ENCODE measurements around the gene SETDB1. TPM values are rescaled to one million over a fixed set of nuclear protein-coding genes. Genes with fewer than 3 reads are reported as not detected.

The SETDB1 gene
- total RNA-seq, 4 donors from 2014 or later: 19.5 to 59.7 (median 39.2) TPM

- intact Hi-C loops (cut with DNase I; ENCODE audit: low total_unique reads) (loop anchor here (5.0 kb wide), 1 partner anchor 142 kb away; no protein-coding TSS in a partner anchor), in situ Hi-C loops (cut with MboI; ENCODE audit: low pct_ligation_motif_present in 1 of 4, low pct_unique_long_range_greater_than_20kb in 1 of 4, low sequenced_read_pairs in 3 of 4) (no loop called here)
- WGBS, 2 donors (ENCODE audit: low coverage in 1 of 2): 81 to 87% methylated on average over 5 of the region's 5 CpGs
- H3K4me3 ChIP-seq: no peak overlapping the region
- H3K36me3 ChIP-seq: peaks cover 0 to 88% (median 43%) of the 10 kb centered on the region in 4 donors
- no peak for DNase-seq
- H3K9me3 ChIP-seq: no peaks in the 10 kb centered on the region
- no peaks in the 10 kb centered on the region for H3K4me1 ChIP-seq
- H3K27ac ChIP-seq: no peak overlapping the region
- TF ChIP-seq POLR2A (IDR thresholded peaks at IDR 0.05) (no peak), CTCF (IDR thresholded peaks at IDR 0.05) (no peak), EP300 (IDR thresholded peaks at IDR 0.05; ENCODE audit: low read depth) (no peak), POLR2AphosphoS5 (IDR thresholded peaks at IDR 0.05) (no peak)
- H3K27me3 ChIP-seq: no peaks in the 10 kb centered on the region
These were observed 18.7 kb downstream of the SETDB1 start for GRCh38 chr1:150944856-150945255.

GRCh38 chr1:150954708-150955107, 28.5 kb downstream of the SETDB1 start:
- Histone ChIP-seq H3K4me3 (no peak overlapping the region), H3K27me3 (no peaks in the 10 kb centered on the region), H3K4me1 (no peaks in the 10 kb centered on the region), H3K9me3 (no peaks in the 10 kb centered on the region), H3K36me3 (peaks cover 0 to 72% (median 26%) of the 10 kb centered on the region in 4 donors), H3K27ac (no peak overlapping the region)
- in situ Hi-C loops (cut with MboI; ENCODE audit: low pct_ligation_motif_present in 1 of 4, low pct_unique_long_range_greater_than_20kb in 1 of 4, low sequenced_read_pairs in 3 of 4) (no loop called here), intact Hi-C loops (cut with DNase I; ENCODE audit: low total_unique reads) (no loop called here)
- TF ChIP-seq POLR2A (IDR thresholded peaks at IDR 0.05) (no peak), POLR2AphosphoS5 (IDR thresholded peaks at IDR 0.05) (no peak), EP300 (IDR thresholded peaks at IDR 0.05; ENCODE audit: low read depth) (no peak), CTCF (IDR thresholded peaks at IDR 0.05) (no peak)
- DNase-seq: no peak
- WGBS, 2 donors (ENCODE audit: low coverage in 1 of 2): 91 to 92% methylated on average over 3 of the region's 3 CpGs

GRCh38 chr1:150955280-150955679, 29.1 kb downstream of the SETDB1 start:
- Histone ChIP-seq H3K36me3 (peaks cover 0 to 71% (median 27%) of the 10 kb centered on the region in 4 donors), H3K27me3 (no peaks in the 10 kb centered on the region), H3K9me3 (no peaks in the 10 kb centered on the region), H3K27ac (no peak overlapping the region), H3K4me1 (no peaks in the 10 kb centered on the region), H3K4me3 (no peak overlapping the region)
- no peak for TF ChIP-seq CTCF (IDR thresholded peaks at IDR 0.05)
- TF ChIP-seq POLR2A (IDR thresholded peaks at IDR 0.05): no peak
- no peak for TF ChIP-seq POLR2AphosphoS5 (IDR thresholded peaks at IDR 0.05)
- no peak for TF ChIP-seq EP300 (IDR thresholded peaks at IDR 0.05; ENCODE audit: low read depth)
- in situ Hi-C loops (cut with MboI; ENCODE audit: low pct_ligation_motif_present in 1 of 4, low pct_unique_long_range_greater_than_20kb in 1 of 4, low sequenced_read_pairs in 3 of 4): no loop called here
- intact Hi-C loops (cut with DNase I; ENCODE audit: low total_unique reads): no loop called here
- no peak for DNase-seq

- H3K27me3 ChIP-seq: no peaks in the 10 kb centered on the region
- DNase-seq: no peak
- no peaks in the 10 kb centered on the region for H3K4me1 ChIP-seq
- 96% methylated on average over 11 of the region's 11 CpGs; no CpG with 5 or more reads in 1 of the 2 donors for WGBS, 2 donors (ENCODE audit: low coverage in 1 of 2)
- in situ Hi-C loops (cut with MboI; ENCODE audit: low pct_ligation_motif_present in 1 of 4, low pct_unique_long_range_greater_than_20kb in 1 of 4, low sequenced_read_pairs in 3 of 4) (no loop called here), intact Hi-C loops (cut with DNase I; ENCODE audit: low total_unique reads) (no loop called here)
- peaks cover 0 to 78% (median 20%) of the 10 kb centered on the region in 4 donors for H3K36me3 ChIP-seq
- TF ChIP-seq POLR2A (IDR thresholded peaks at IDR 0.05) (no peak), POLR2AphosphoS5 (IDR thresholded peaks at IDR 0.05) (no peak), CTCF (IDR thresholded peaks at IDR 0.05) (no peak), EP300 (IDR thresholded peaks at IDR 0.05; ENCODE audit: low read depth) (no peak)
- no peak overlapping the region for H3K4me3 ChIP-seq
- H3K9me3 ChIP-seq: no peaks in the 10 kb centered on the region
- no peak overlapping the region for H3K27ac ChIP-seq
These were observed 31.5 kb downstream of the SETDB1 start for GRCh38 chr1:150957666-150958065.

All from transverse colon (tissue), 4 donors.